GM18907 (cell line): ENCODE results near the gene SPINK5.

Source experiments
- ATAC-seq: cut with Tn5 transposase; IDR thresholded peaks from one replicate; pipeline ENCODE4 v1.9.1; 2021; ENCODE audit warnings: mild to moderate bottlenecking, moderate library complexity; ENCODE audit not compliant: unreplicated experiment

The SPINK5 gene

GRCh38 chr5:148090773-148091250 lies 27.0 kb downstream of the SPINK5 start:
- ATAC-seq = no peak

GRCh38 chr5:148091991-148092964 lies 28.5 kb downstream of the SPINK5 start:
- no peak for ATAC-seq

- no peak for ATAC-seq
These were observed 30.6 kb downstream of the SPINK5 start for GRCh38 chr5:148094336-148094735.

GRCh38 chr5:148104226-148104625 lies 40.4 kb downstream of the SPINK5 start:
- ATAC-seq = no peak

- ATAC-seq = no peak
These were observed 43.8 kb downstream of the SPINK5 start for GRCh38 chr5:148107608-148108007.

GRCh38 chr5:148113243-148113642 lies 49.5 kb downstream of the SPINK5 start:
- ATAC-seq = no peak

- no peak for ATAC-seq
These were observed 56.5 kb downstream of the SPINK5 start for GRCh38 chr5:148120317-148120716.

GRCh38 chr5:148125641-148126040 lies 61.9 kb downstream of the SPINK5 start:
- ATAC-seq = no peak

GRCh38 chr5:148135091-148136048 lies 71.6 kb downstream of the SPINK5 start:
- no peak for ATAC-seq

GRCh38 chr5:148140846-148141245 lies 77.1 kb downstream of the SPINK5 start:
- no peak for ATAC-seq

- ATAC-seq = no peak
These were observed 77.9 kb downstream of the SPINK5 start for GRCh38 chr5:148141645-148142044.

- no peak for ATAC-seq
These were observed 82.1 kb downstream of the SPINK5 start for GRCh38 chr5:148145916-148146315.

GRCh38 chr5:148146487-148146886 lies 82.7 kb downstream of the SPINK5 start:
- ATAC-seq = no peak

- no peak for ATAC-seq
These were observed 83.6 kb downstream of the SPINK5 start for GRCh38 chr5:148147415-148147814.

GRCh38 chr5:148151872-148152271 lies 88.1 kb downstream of the SPINK5 start:
- ATAC-seq = no peak

GRCh38 chr5:148152781-148153180 lies 89.0 kb downstream of the SPINK5 start:
- no peak for ATAC-seq

- ATAC-seq = no peak
These were observed 92.8 kb downstream of the SPINK5 start for GRCh38 chr5:148156609-148157008.

GRCh38 chr5:148162038-148162437 lies 98.3 kb downstream of the SPINK5 start:
- ATAC-seq = no peak

- ATAC-seq = no peak
These were observed 99.6 kb downstream of the SPINK5 start for GRCh38 chr5:148163345-148163744.

- no peak for ATAC-seq
These were observed 102.9 kb downstream of the SPINK5 start for GRCh38 chr5:148166550-148167283.

- no peak for ATAC-seq
These were observed 104.5 kb downstream of the SPINK5 start, which contains the start of gene SPINK14 for GRCh38 chr5:148168246-148168645. TSS of gene SPINK14 (plus strand) at chr5:148168546. CDS start at chr5:148169733, 1,187 bp downstream.
